ENCODE data around the gene FCAMR. TPM values are rescaled to one million over a fixed set of nuclear protein-coding genes. Genes with fewer than 3 reads are reported as not detected.

FCAMR gene
- total RNA-seq, 3 donors from 2014 or later: 0.41 to 0.98 (median 0.84) TPM

- Histone ChIP-seq H3K4me3 (no peak overlapping the region), H3K4me1 (ENCODE audit: low read depth) (peaks cover 7% of the 10 kb centered on the region), H3K36me3 (ENCODE audit: low read depth) (no peaks in the 10 kb centered on the region), H3K9me3 (no peaks in the 10 kb centered on the region)
- DNase-seq (peak; percentile 76 to 81 (median 79)), ATAC-seq (peak; percentile 14)
- TF ChIP-seq CTCF (IDR thresholded peaks at IDR 0.05): no peak
- intact Hi-C loops (cut with DNase I, micrococcal nuclease): no loop called here
These were observed 30.2 kb downstream of the FCAMR start for GRCh38 chr1:206939841-206940587.

DNA sequence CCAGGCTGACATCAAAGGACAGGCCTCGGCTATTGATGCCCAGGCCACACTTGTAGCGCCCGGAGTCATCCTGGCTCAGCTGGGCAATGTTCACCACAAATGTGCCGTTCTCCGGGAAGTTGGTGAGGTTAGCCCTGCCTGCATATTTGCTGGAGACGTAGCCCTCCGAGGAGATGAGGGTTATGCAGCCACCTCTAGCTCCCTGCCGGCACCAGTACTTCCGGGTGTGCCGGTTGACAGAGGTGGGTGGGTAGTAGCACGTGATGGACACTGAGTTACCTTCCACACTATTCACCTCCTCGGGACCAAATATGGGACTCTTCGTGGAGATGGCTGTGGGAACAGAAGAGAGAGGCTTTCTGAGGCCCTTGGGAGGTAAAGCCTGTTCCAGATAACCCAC lies 31.1 kb downstream of the FCAMR start:
- Histone ChIP-seq H3K36me3 (ENCODE audit: low read depth) (peaks cover 2% of the 10 kb centered on the region), H3K9me3 (no peaks in the 10 kb centered on the region), H3K4me3 (no peak overlapping the region), H3K4me1 (ENCODE audit: low read depth) (peaks cover 7% of the 10 kb centered on the region)
- DNase-seq (peak in 1 of 3 donors; percentile 48), ATAC-seq (no peak)
- intact Hi-C loops (cut with DNase I, micrococcal nuclease): no loop called here
- TF ChIP-seq CTCF (IDR thresholded peaks at IDR 0.05): no peak

DNA sequence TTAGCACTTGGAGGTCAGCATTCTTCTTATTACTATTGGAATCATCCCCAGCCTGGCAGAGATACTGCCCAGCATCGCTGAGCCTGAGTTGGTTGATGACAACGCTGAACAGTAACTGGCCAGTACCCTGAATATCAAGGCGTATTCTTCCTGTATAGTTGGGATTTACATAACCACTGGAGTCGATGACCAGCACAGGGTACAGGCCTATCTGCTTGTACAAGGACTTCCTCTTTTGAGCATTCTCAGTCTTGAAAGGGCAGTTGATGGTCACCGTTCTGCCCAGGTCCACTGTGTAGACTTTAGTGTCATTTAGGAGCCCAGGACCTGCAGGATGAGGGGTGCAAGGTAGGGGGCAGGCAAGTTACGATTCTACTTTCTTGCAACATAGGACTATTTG lies 32.8 kb downstream of the FCAMR start:
- DNase-seq: no peak
- H3K9me3 ChIP-seq: no peaks in the 10 kb centered on the region
- intact Hi-C loops (cut with DNase I, micrococcal nuclease): no loop called here
- ATAC-seq: peak; percentile 1
- no peak overlapping the region for H3K4me3 ChIP-seq
- TF ChIP-seq CTCF (IDR thresholded peaks at IDR 0.05): no peak
- peaks cover 6% of the 10 kb centered on the region for H3K36me3 ChIP-seq (ENCODE audit: low read depth)
- H3K4me1 ChIP-seq (ENCODE audit: low read depth): peaks cover 7% of the 10 kb centered on the region

- peak; percentile 60 to 71 (median 66) for DNase-seq
- intact Hi-C loops (cut with DNase I, micrococcal nuclease): no loop called here
- peak; percentile 33 for ATAC-seq
- H3K36me3 ChIP-seq (ENCODE audit: low read depth): peaks cover 6% of the 10 kb centered on the region
- H3K4me3 ChIP-seq: no peak overlapping the region
- H3K4me1 ChIP-seq (ENCODE audit: low read depth): peaks cover 6% of the 10 kb centered on the region
- TF ChIP-seq CTCF (IDR thresholded peaks at IDR 0.05): no peak
- no peaks in the 10 kb centered on the region for H3K9me3 ChIP-seq
These were observed 34.7 kb downstream of the FCAMR start for GRCh38 chr1:206935491-206936067.

- Histone ChIP-seq H3K9me3 (no peaks in the 10 kb centered on the region), H3K36me3 (ENCODE audit: low read depth) (peaks cover 6% of the 10 kb centered on the region), H3K4me3 (no peak overlapping the region), H3K4me1 (ENCODE audit: low read depth) (peaks cover 15% of the 10 kb centered on the region)
- DNase-seq: peak; percentile 70 to 75 (median 72)
- intact Hi-C loops (cut with DNase I, micrococcal nuclease): no loop called here
- TF ChIP-seq CTCF (IDR thresholded peaks at IDR 0.05): peak; percentile 49
- ATAC-seq: peak; percentile 21
These were observed 36.8 kb downstream of the FCAMR start for GRCh38 chr1:206933333-206933945.
